Mesenchymal stem cell (in vitro differentiated cells and primary cell): ENCODE measurements around the gene SIRT7.

Experiments
- DNase-seq: peaks from one replicate; pipeline ENCODE4 v3.0.0-alpha.2; 2013
- H2AFZ ChIP-seq: one replicate; pipeline ENCODE4 v1.6.1; 2013; ENCODE audit warnings: low read depth, mild to moderate bottlenecking, control low read depth, inconsistent platforms, low read length, moderate library complexity
- H2AK5ac ChIP-seq: 2 replicates; pipeline ENCODE4 v1.6.1; 2013; ENCODE audit warnings: low read length, moderate library complexity, mild to moderate bottlenecking, inconsistent platforms; ENCODE audit not compliant: severe bottlenecking
- H2BK120ac ChIP-seq: one replicate; pipeline ENCODE4 v1.6.1; 2013; ENCODE audit warnings: low read depth, mild to moderate bottlenecking, inconsistent platforms, low read length, moderate library complexity
- H2BK12ac ChIP-seq, 2 experiments: one replicate each; pipeline ENCODE4 v1.6.1; 2013; ENCODE audit warnings: inconsistent platforms in 2 of 2, low read length in 2 of 2, mild to moderate bottlenecking in 2 of 2, moderate library complexity in 2 of 2, control low read depth in 1 of 2
- H2BK15ac ChIP-seq: one replicate; pipeline ENCODE4 v1.6.1; 2013; ENCODE audit warnings: mild to moderate bottlenecking, low read depth, inconsistent platforms; ENCODE audit not compliant: poor library complexity, severe bottlenecking
- H2BK5ac ChIP-seq: 2 replicates; pipeline ENCODE4 v1.6.1; 2013; ENCODE audit warnings: low read depth, mild to moderate bottlenecking, low read length, control low read depth, inconsistent platforms; ENCODE audit not compliant: poor library complexity, severe bottlenecking
- H3K14ac ChIP-seq, 2 experiments: one replicate each; pipeline ENCODE4 v1.6.1; 2013; ENCODE audit warnings: inconsistent platforms in 2 of 2, low read length in 2 of 2, control low read depth in 1 of 2, mild to moderate bottlenecking in 1 of 2, moderate library complexity in 1 of 2
- H3K18ac ChIP-seq, 2 experiments: one replicate each; pipeline ENCODE4 v1.6.1; 2013; ENCODE audit warnings: inconsistent platforms in 2 of 2, low read length in 2 of 2, control low read depth in 1 of 2, low read depth in 1 of 2, mild to moderate bottlenecking in 1 of 2
- H3K23ac ChIP-seq, 2 experiments: one replicate each; pipeline ENCODE4 v1.6.1; 2013; ENCODE audit warnings: inconsistent platforms in 2 of 2, low read length in 2 of 2, mild to moderate bottlenecking in 2 of 2, moderate library complexity in 2 of 2, control low read depth in 1 of 2
- H3K27ac ChIP-seq: 2 replicates; pipeline ENCODE4 v1.5.1; 2013; ENCODE audit warnings: mild to moderate bottlenecking, moderate library complexity, low read length, control low read depth, inconsistent platforms; ENCODE audit not compliant: poor library complexity, severe bottlenecking
- H3K27me3 ChIP-seq, 2 experiments: 2 replicates each; pipeline versions ENCODE4 v1.6.1 to v1.7.0; 2013; ENCODE audit warnings: low read length in 2 of 2, mild to moderate bottlenecking in 2 of 2, moderate library complexity in 2 of 2, control low read depth in 1 of 2, inconsistent platforms in 1 of 2; ENCODE audit not compliant: control insufficient read depth in 1 of 2, insufficient read depth in 1 of 2
- H3K36me3 ChIP-seq, 2 experiments: 2 replicates each; pipeline versions ENCODE4 v1.6.1 to v1.7.0; 2013; ENCODE audit warnings: low read length in 2 of 2, control low read depth in 1 of 2, inconsistent platforms in 1 of 2, low read depth in 1 of 2, mild to moderate bottlenecking in 1 of 2; ENCODE audit not compliant: insufficient read depth in 2 of 2, control insufficient read depth in 1 of 2
- H3K4ac ChIP-seq, 2 experiments: one replicate each; pipeline ENCODE4 v1.6.1; 2013; ENCODE audit warnings: inconsistent platforms in 2 of 2, low read length in 2 of 2, mild to moderate bottlenecking in 2 of 2, moderate library complexity in 2 of 2, control low read depth in 1 of 2, low read depth in 1 of 2
- H3K4me1 ChIP-seq: 2 replicates; pipeline ENCODE4 v1.6.1; 2013; ENCODE audit warnings: low read depth, low read length, control low read depth; ENCODE audit not compliant: control insufficient read depth, insufficient read depth
- H3K4me2 ChIP-seq: 2 replicates; pipeline ENCODE4 v1.6.1; 2013; ENCODE audit warnings: low read length, mild to moderate bottlenecking, inconsistent platforms; ENCODE audit not compliant: poor library complexity, severe bottlenecking
- H3K4me3 ChIP-seq, 2 experiments: 2 replicates each; pipeline versions ENCODE4 v1.5.1 to v1.7.0; 2013; ENCODE audit warnings: low read length in 2 of 2, mild to moderate bottlenecking in 2 of 2, control low read depth in 1 of 2, low read depth in 1 of 2; ENCODE audit not compliant: insufficient read depth in 1 of 2
- H3K79me1 ChIP-seq: replicated peaks from 2 replicates; pipeline ENCODE4 v1.6.1; 2013; ENCODE audit warnings: mild to moderate bottlenecking, control low read depth, low read length, inconsistent platforms; ENCODE audit not compliant: poor library complexity, severe bottlenecking
- H3K9ac ChIP-seq: 2 replicates; pipeline ENCODE4 v1.7.0; 2013; ENCODE audit warnings: mild to moderate bottlenecking, low read length, moderate library complexity
- H3K9me3 ChIP-seq: 2 replicates; pipeline ENCODE4 v1.7.0; 2013; ENCODE audit warnings: mild to moderate bottlenecking, low read length; ENCODE audit not compliant: control insufficient read depth
- H4K8ac ChIP-seq: one replicate; pipeline ENCODE4 v1.6.1; 2013; ENCODE audit warnings: inconsistent platforms, mild to moderate bottlenecking, low read length, moderate library complexity
- H4K91ac ChIP-seq: one replicate; pipeline ENCODE4 v1.6.1; 2013; ENCODE audit warnings: mild to moderate bottlenecking, low read length, inconsistent platforms
- WGBS: methylation state at CpG from one replicate; pipeline ENCODE4 v1.1.7; 2013; ENCODE audit warnings: mixed read lengths; 5-methylcytosine and 5-hydroxymethylcytosine counted together

Gene SIRT7

GRCh38 chr17:81865733-81866439 lies 52.1 kb downstream of the SIRT7 start:
- H3K9me3 ChIP-seq: no peaks in the 10 kb centered on the region
- H3K4me1 ChIP-seq: peaks cover 63% of the 10 kb centered on the region
- no peak overlapping the region for H3K23ac ChIP-seq
- DNase-seq: peak; percentile 59
- no peak overlapping the region for H3K14ac ChIP-seq
- H2BK5ac ChIP-seq: no peak overlapping the region
- no peak overlapping the region for H3K27ac ChIP-seq
- no peak overlapping the region for H2BK15ac ChIP-seq
- H2AFZ ChIP-seq: no peak overlapping the region
- peak overlapping the region in 1 of 2 experiments; percentile 37 for H3K4ac ChIP-seq
- H3K9ac ChIP-seq: peak overlapping the region; percentile 12
- H2BK12ac ChIP-seq: no peak overlapping the region
- H3K27me3 ChIP-seq: no peaks in the 10 kb centered on the region
- peaks cover 10% of the 10 kb centered on the region for H3K79me1 ChIP-seq
- peak overlapping the region; percentile 62 for H4K8ac ChIP-seq
- H4K91ac ChIP-seq: no peak overlapping the region
- no peak overlapping the region for H3K4me2 ChIP-seq
- H3K18ac ChIP-seq: peak overlapping the region in 1 of 2 experiments; percentile 37
- no peak overlapping the region for H2AK5ac ChIP-seq
- 93% methylated on average over 18 of the region's 18 CpGs for WGBS
- no peak overlapping the region for H2BK120ac ChIP-seq
- H3K36me3 ChIP-seq: peaks cover 41 to 64% of the 10 kb centered on the region in 2 experiments
- no peak overlapping the region for H3K4me3 ChIP-seq

GRCh38 chr17:81865358-81865732 lies 52.6 kb downstream of the SIRT7 start:
- no peak overlapping the region for H2BK15ac ChIP-seq
- H3K18ac ChIP-seq: no peak overlapping the region
- no peak overlapping the region for H4K91ac ChIP-seq
- H2BK120ac ChIP-seq: no peak overlapping the region
- peak overlapping the region; percentile 62 for H4K8ac ChIP-seq
- H3K4me3 ChIP-seq: no peak overlapping the region
- H3K27me3 ChIP-seq: no peaks in the 10 kb centered on the region
- no peak overlapping the region for H2BK12ac ChIP-seq
- H3K4ac ChIP-seq: no peak overlapping the region
- H3K9me3 ChIP-seq: no peaks in the 10 kb centered on the region
- H3K4me1 ChIP-seq: peaks cover 63% of the 10 kb centered on the region
- H2AK5ac ChIP-seq: no peak overlapping the region
- no peak overlapping the region for H3K9ac ChIP-seq
- no peak overlapping the region for H3K4me2 ChIP-seq
- H2BK5ac ChIP-seq: no peak overlapping the region
- no peak overlapping the region for H2AFZ ChIP-seq
- DNase-seq: no peak
- H3K27ac ChIP-seq: no peak overlapping the region
- peaks cover 41 to 64% of the 10 kb centered on the region in 2 experiments for H3K36me3 ChIP-seq
- no peak overlapping the region for H3K14ac ChIP-seq
- H3K23ac ChIP-seq: no peak overlapping the region
- peaks cover 10% of the 10 kb centered on the region for H3K79me1 ChIP-seq
- over 99% methylated on average over 8 of the region's 8 CpGs for WGBS

GRCh38 chr17:81863833-81864768 lies 53.9 kb downstream of the SIRT7 start:
- H3K79me1 ChIP-seq: peaks cover 10% of the 10 kb centered on the region
- peaks cover 56% of the 10 kb centered on the region for H3K4me1 ChIP-seq
- peak overlapping the region; percentile 32 for H3K9ac ChIP-seq
- no peaks in the 10 kb centered on the region for H3K9me3 ChIP-seq
- no peak overlapping the region for H3K14ac ChIP-seq
- H2BK15ac ChIP-seq: peak overlapping the region; percentile 52
- no peak overlapping the region for H3K4ac ChIP-seq
- no peak overlapping the region for H2AFZ ChIP-seq
- H2BK120ac ChIP-seq: no peak overlapping the region
- no peak overlapping the region for H4K91ac ChIP-seq
- no peaks in the 10 kb centered on the region for H3K27me3 ChIP-seq
- H3K4me2 ChIP-seq: no peak overlapping the region
- H3K4me3 ChIP-seq: no peak overlapping the region
- H3K23ac ChIP-seq: peak overlapping the region in 1 of 2 experiments; percentile 47
- no peak overlapping the region for H4K8ac ChIP-seq
- H3K18ac ChIP-seq: no peak overlapping the region
- H3K27ac ChIP-seq: no peak overlapping the region
- no peak overlapping the region for H2BK12ac ChIP-seq
- no peak overlapping the region for H2BK5ac ChIP-seq
- no peak for DNase-seq
- WGBS: 96% methylated on average over 9 of the region's 9 CpGs
- H2AK5ac ChIP-seq: no peak overlapping the region
- H3K36me3 ChIP-seq: peaks cover 36 to 56% of the 10 kb centered on the region in 2 experiments

- peaks cover 57% of the 10 kb centered on the region for H3K4me1 ChIP-seq
- peak overlapping the region; percentile 32 for H3K9ac ChIP-seq
- H2BK12ac ChIP-seq: no peak overlapping the region
- no peak overlapping the region for H3K18ac ChIP-seq
- no peak overlapping the region for H3K4me2 ChIP-seq
- no peak overlapping the region for H2AFZ ChIP-seq
- no peaks in the 10 kb centered on the region for H3K9me3 ChIP-seq
- no peaks in the 10 kb centered on the region for H3K27me3 ChIP-seq
- no peak overlapping the region for H3K23ac ChIP-seq
- DNase-seq: peak; percentile 20
- H3K27ac ChIP-seq: no peak overlapping the region
- H4K8ac ChIP-seq: no peak overlapping the region
- no peak overlapping the region for H3K4me3 ChIP-seq
- no peak overlapping the region for H2BK120ac ChIP-seq
- peaks cover 10% of the 10 kb centered on the region for H3K79me1 ChIP-seq
- H2AK5ac ChIP-seq: no peak overlapping the region
- no peak overlapping the region for H3K14ac ChIP-seq
- no peak overlapping the region for H2BK5ac ChIP-seq
- no peak overlapping the region for H3K4ac ChIP-seq
- H3K36me3 ChIP-seq: peaks cover 35 to 56% of the 10 kb centered on the region in 2 experiments
- no peak overlapping the region for H2BK15ac ChIP-seq
- no peak overlapping the region for H4K91ac ChIP-seq
- 95% methylated on average over 5 of the region's 6 CpGs for WGBS
Observed at GRCh38 chr17:81863123-81863675, 54.8 kb downstream of the SIRT7 start.
